Pericardium fibroblast (primary cell): ENCODE data around the gene SAV1. TPM values are rescaled to one million over a fixed set of nuclear protein-coding genes. Genes with fewer than 3 reads are reported as not detected.

Source experiments
- total RNA-seq: library from RNA; depleted of rRNA; stranded (reverse); fragments of >200 nt; gene quantifications from 2 replicates; pipeline ENCODE4 v1.2.3, GENCODE V29; 2015

Gene SAV1
- total RNA-seq = 11.9 and 18.9 TPM in 2 replicates

GRCh38 chr14:50667996-50668825, at the start of gene SAV1:
TSS of gene SAV1 (minus strand) at chr14:50668306. CDS start at chr14:50667967, 339 bp downstream.

Other genes with a start within 250 kb of the SAV1 start
- gene MAP4K5, start 135.7 kb downstream of the SAV1 start, total RNA-seq = 45.0 and 69.4 TPM in 2 replicates
- 5.7 and 11.8 TPM in 2 replicates for gene ATL1, start 108.2 kb downstream of the SAV1 start, total RNA-seq
- 13.3 and 34.0 TPM in 2 replicates for gene NIN, start 162.9 kb upstream of the SAV1 start, total RNA-seq
- gene ABHD12B, start 203.7 kb upstream of the SAV1 start, total RNA-seq = 0.12 TPM in 1 of 2 replicates, not detected in the other